SK-N-SH (cell line): ENCODE data around the gene NAV2.

Experiments
- CHD2 ChIP-seq: fragments of 150-350 bp; IDR thresholded peaks from 2 replicates; pipeline ENCODE4 v1.6.1; 2018; ENCODE audit warnings: low read length; ENCODE audit not compliant: partially characterized antibody
- CTCF ChIP-seq: fragments of 200-600 bp; sonication (generic); IDR thresholded peaks from 2 replicates; pipeline ENCODE4 v1.6.1; 2017; ENCODE audit warnings: antibody characterized with exemption, mild to moderate bottlenecking, moderate library complexity
- EP300 ChIP-seq, 2 experiments: IDR thresholded peaks; 2 replicates each; pipeline versions ENCODE4 v1.4.0 to v1.6.1; 2012; ENCODE audit warnings: borderline replicate concordance in 1 of 2, low read depth in 1 of 2, low read length in 1 of 2
- EZH2phosphoT487 ChIP-seq: fragments of 200-600 bp; sonication (generic); IDR thresholded peaks from 2 replicates; pipeline ENCODE4 v1.6.1; 2017; ENCODE audit warnings: low read depth, mixed run types, mild to moderate bottlenecking, antibody characterized with exemption, moderate library complexity, borderline replicate concordance
- FOXJ3 ChIP-seq: sonication (generic); formaldehyde crosslinking; IDR thresholded peaks from 2 replicates; pipeline ENCODE4 v1.5.1; 2020; ENCODE audit warnings: mild to moderate bottlenecking, missing genetic modification reagents
- FOXM1 ChIP-seq: IDR thresholded peaks from 2 replicates; pipeline ENCODE4 v1.4.0; 2012; ENCODE audit warnings: low read depth, mild to moderate bottlenecking
- MAX ChIP-seq: IDR thresholded peaks from 2 replicates; pipeline ENCODE4 v1.4.0; 2012; ENCODE audit warnings: low read depth
- NRF1 ChIP-seq: IDR thresholded peaks from 2 replicates; pipeline ENCODE4 v1.6.1; 2012; ENCODE audit warnings: low read depth, mild to moderate bottlenecking, low read length
- POLR2AphosphoS5 ChIP-seq: IDR thresholded peaks from 2 replicates; pipeline ENCODE4 v1.6.1; 2012; ENCODE audit warnings: low read depth, low read length
- RAD21 ChIP-seq: IDR thresholded peaks from 2 replicates; pipeline ENCODE4 v1.6.1; 2012; ENCODE audit warnings: mild to moderate bottlenecking, low read length
- REST ChIP-seq: IDR thresholded peaks from 2 replicates; pipeline ENCODE4 v1.6.1; 2012; ENCODE audit warnings: mild to moderate bottlenecking, low read depth, low read length, moderate library complexity
- SMC3 ChIP-seq: IDR thresholded peaks from 2 replicates; pipeline ENCODE4 v1.6.1; 2012; ENCODE audit warnings: low read depth, low read length, improper control_type of control experiment
- YY1 ChIP-seq: IDR thresholded peaks from 2 replicates; pipeline ENCODE4 v1.4.0; 2012; ENCODE audit warnings: low read depth, mild to moderate bottlenecking

- TF ChIP-seq CTCF (no peak), FOXJ3 (no peak), REST (no peak), YY1 (no peak), EP300 (IDR thresholded peaks at IDR 0.05; ENCODE audit: borderline replicate concordance in 1 of 2, low read depth in 1 of 2, low read length in 1 of 2) (no peak), SMC3 (no peak), EZH2phosphoT487 (no peak), POLR2AphosphoS5 (no peak), MAX (no peak), RAD21 (no peak), NRF1 (no peak), CHD2 (no peak), FOXM1 (no peak)
Observed at GRCh38 chr11:19669511-19669910, 43.1 kb upstream of the NAV2 start.
